Measurements from ENCODE around the gene TRNT1. TPM values are rescaled to one million over a fixed set of nuclear protein-coding genes. Genes with fewer than 3 reads are reported as not detected.
A peak's percentile ranks its signal among the peaks of the same experiment; 100 is the strongest.

TRNT1 gene
- total RNA-seq, 1 experiment from 2014 or later = 39.7 TPM

- TF ChIP-seq CTCF (IDR thresholded peaks at IDR 0.05; ENCODE audit: unreplicated experiment) = no peak
- CTCF ChIA-PET = no interaction called here
- H3K4me3 Mint-ChIP-seq (ENCODE audit: unreplicated experiment) = peak overlapping the region; percentile 97
- H3K27me3 Mint-ChIP-seq (ENCODE audit: insufficient read depth, unreplicated experiment) = no peaks in the 10 kb centered on the region
- TSS peak; percentile 79 for BruUV-seq (replicated peaks)
- intact Hi-C loops (cut with micrococcal nuclease) = loop anchor here (1.0 kb wide), 1 partner anchor 58 kb away; no protein-coding TSS in a partner anchor
- no peak for DNase-seq (ENCODE audit: unreplicated experiment)
- POLR2A ChIA-PET = interaction anchor here (0.6 to 1.1 kb wide), 4 partner anchors 16 to 593 kb away, joined by 3 read pairs; partner anchors contain the start of gene IL5RA
- H3K4me1 Mint-ChIP-seq (ENCODE audit: insufficient read depth, unreplicated experiment) = peaks cover 5% of the 10 kb centered on the region
- H3K27ac Mint-ChIP-seq (ENCODE audit: low read depth, unreplicated experiment) = peak overlapping the region; percentile 99
- peaks cover 37% of the 10 kb centered on the region for H3K36me3 Mint-ChIP-seq (ENCODE audit: insufficient read depth, unreplicated experiment)
- H3K9me3 Mint-ChIP-seq (ENCODE audit: unreplicated experiment) = no peaks in the 10 kb centered on the region
Observed at GRCh38 chr3:3125977-3126376, 763 bp upstream of the TRNT1 start.

GRCh38 chr3:3127432-3128010 lies 781 bp downstream of the TRNT1 start:
- POLR2A ChIA-PET = interaction anchor here (0.6 to 1.4 kb wide), 7 partner anchors 8 to 1423 kb away, joined by 3 to 7 read pairs (median 3); no protein-coding TSS in a partner anchor
- H3K4me3 Mint-ChIP-seq (ENCODE audit: unreplicated experiment) = peak overlapping the region; percentile 97
- intact Hi-C loops (cut with micrococcal nuclease) = no loop called here
- H3K36me3 Mint-ChIP-seq (ENCODE audit: insufficient read depth, unreplicated experiment) = peaks cover 41% of the 10 kb centered on the region
- no peak for TF ChIP-seq CTCF (IDR thresholded peaks at IDR 0.05; ENCODE audit: unreplicated experiment)
- peaks cover 5% of the 10 kb centered on the region for H3K4me1 Mint-ChIP-seq (ENCODE audit: insufficient read depth, unreplicated experiment)
- DNase-seq (ENCODE audit: unreplicated experiment) = peak; percentile 26
- H3K27me3 Mint-ChIP-seq (ENCODE audit: insufficient read depth, unreplicated experiment) = no peaks in the 10 kb centered on the region
- peak overlapping the region; percentile 99 for H3K27ac Mint-ChIP-seq (ENCODE audit: low read depth, unreplicated experiment)
- BruUV-seq (replicated peaks) = TSS peak; percentile 53
- CTCF ChIA-PET = interaction anchor here (0.7 kb wide), 2 partner anchors 18 to 30 kb away, joined by 3 to 4 read pairs; no protein-coding TSS in a partner anchor
- H3K9me3 Mint-ChIP-seq (ENCODE audit: unreplicated experiment) = no peaks in the 10 kb centered on the region

GRCh38 chr3:3129579-3129978 lies 2.8 kb downstream of the TRNT1 start:
- CTCF ChIA-PET = interaction anchor here (1.5 kb wide), 1 partner anchor 42 kb away, joined by 6 read pairs; no protein-coding TSS in a partner anchor
- intact Hi-C loops (cut with micrococcal nuclease) = no loop called here
- H3K27ac Mint-ChIP-seq (ENCODE audit: low read depth, unreplicated experiment) = no peak overlapping the region
- H3K36me3 Mint-ChIP-seq (ENCODE audit: insufficient read depth, unreplicated experiment) = peaks cover 46% of the 10 kb centered on the region
- no peak for DNase-seq (ENCODE audit: unreplicated experiment)
- no TSS peak for BruUV-seq (replicated peaks)
- H3K9me3 Mint-ChIP-seq (ENCODE audit: unreplicated experiment) = no peaks in the 10 kb centered on the region
- H3K4me3 Mint-ChIP-seq (ENCODE audit: unreplicated experiment) = no peak overlapping the region
- no peak for TF ChIP-seq CTCF (IDR thresholded peaks at IDR 0.05; ENCODE audit: unreplicated experiment)
- peaks cover 5% of the 10 kb centered on the region for H3K4me1 Mint-ChIP-seq (ENCODE audit: insufficient read depth, unreplicated experiment)
- POLR2A ChIA-PET = interaction anchor here (0.8 kb wide), 1 partner anchor 10 kb away, joined by 3 read pairs; no protein-coding TSS in a partner anchor
- no peaks in the 10 kb centered on the region for H3K27me3 Mint-ChIP-seq (ENCODE audit: insufficient read depth, unreplicated experiment)

GRCh38 chr3:3133500-3133899 lies 6.8 kb downstream of the TRNT1 start:
- no TSS peak for BruUV-seq (replicated peaks)
- Mint-ChIP-seq H3K4me1 (ENCODE audit: insufficient read depth, unreplicated experiment) (peaks cover 11% of the 10 kb centered on the region), H3K27ac (ENCODE audit: low read depth, unreplicated experiment) (no peak overlapping the region), H3K9me3 (ENCODE audit: unreplicated experiment) (no peaks in the 10 kb centered on the region), H3K36me3 (ENCODE audit: insufficient read depth, unreplicated experiment) (peaks cover 46% of the 10 kb centered on the region), H3K4me3 (ENCODE audit: unreplicated experiment) (no peak overlapping the region), H3K27me3 (ENCODE audit: insufficient read depth, unreplicated experiment) (no peaks in the 10 kb centered on the region)
- ChIA-PET CTCF (no interaction called here), POLR2A (interaction anchor here (1.5 kb wide), 1 partner anchor 11 kb away, joined by 3 read pairs; no protein-coding TSS in a partner anchor)
- TF ChIP-seq CTCF (IDR thresholded peaks at IDR 0.05; ENCODE audit: unreplicated experiment) = no peak
- intact Hi-C loops (cut with micrococcal nuclease) = no loop called here
- DNase-seq (ENCODE audit: unreplicated experiment) = no peak

All from MCF 10A (cell line).